Renal cortex interstitium (tissue), 11 donors: ENCODE results near the gene SGSH. TPM values are rescaled to one million over a fixed set of nuclear protein-coding genes. Genes with fewer than 3 reads are reported as not detected.

ENCODE experiments used
- DNase-seq, 11 donors: peaks; one replicate each; pipeline ENCODE4 v3.0.0-alpha.2; 2013; ENCODE audit warnings: low read depth in 9 of 11, low spot score in 4 of 11; ENCODE audit errors: extremely low read depth in 1 of 11
- polyA plus RNA-seq, 3 donors: library from polyadenylated mRNA; unstranded; fragments of 120-200 nt; gene quantifications; one replicate each; pipeline ENCODE4 v1.2.1, GENCODE V29; 2013; ENCODE audit not compliant: insufficient read length in 3 of 3

SGSH gene
- polyA plus RNA-seq, 3 donors = 31.1 to 57.1 (median 37.0) TPM

GRCh38 chr17:80177986-80178595 lies 42.0 kb downstream of the SGSH start:
- no peak for DNase-seq

DNA sequence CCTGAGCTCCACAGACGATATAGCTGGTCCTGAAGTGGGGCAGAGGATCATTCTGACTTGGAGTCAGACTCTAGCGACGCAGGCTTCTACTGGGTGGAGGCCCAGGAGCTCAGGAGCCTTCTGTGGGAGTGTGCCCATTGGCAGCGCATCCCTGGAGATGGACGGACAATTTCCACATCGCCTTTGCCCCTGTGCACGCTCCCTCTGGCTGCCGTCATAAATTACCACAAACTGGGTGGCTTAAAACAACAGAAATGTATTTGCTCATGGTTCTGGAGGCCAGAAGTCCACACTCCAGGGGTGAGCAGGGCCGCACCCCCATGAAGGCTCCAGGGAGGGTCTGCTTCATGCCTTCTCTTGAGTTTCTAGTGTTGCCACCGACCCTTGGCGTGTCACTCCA lies 43.4 kb downstream of the SGSH start:
- DNase-seq = no peak

GRCh38 chr17:80173916-80174315 lies 46.2 kb downstream of the SGSH start:
- DNase-seq = no peak

DNA sequence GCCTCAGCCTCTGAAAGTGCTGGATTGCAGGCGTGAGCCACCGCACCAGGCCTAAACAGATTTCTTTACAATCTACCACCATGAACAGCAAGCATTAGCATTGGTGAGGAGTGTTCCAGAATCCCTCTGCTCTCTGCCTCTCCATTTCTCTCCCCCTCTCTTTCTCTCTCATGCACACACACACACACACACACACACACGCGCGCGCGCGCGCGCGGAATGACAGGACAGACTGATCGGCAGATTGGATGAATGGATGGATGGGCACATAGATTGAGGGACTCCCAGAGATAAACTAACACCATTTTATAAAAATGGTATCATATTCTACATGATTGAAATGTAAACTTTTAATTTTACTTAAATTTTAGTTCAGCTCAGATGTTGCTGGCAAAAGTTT lies 47.0 kb downstream of the SGSH start:
- DNase-seq = no peak

DNA sequence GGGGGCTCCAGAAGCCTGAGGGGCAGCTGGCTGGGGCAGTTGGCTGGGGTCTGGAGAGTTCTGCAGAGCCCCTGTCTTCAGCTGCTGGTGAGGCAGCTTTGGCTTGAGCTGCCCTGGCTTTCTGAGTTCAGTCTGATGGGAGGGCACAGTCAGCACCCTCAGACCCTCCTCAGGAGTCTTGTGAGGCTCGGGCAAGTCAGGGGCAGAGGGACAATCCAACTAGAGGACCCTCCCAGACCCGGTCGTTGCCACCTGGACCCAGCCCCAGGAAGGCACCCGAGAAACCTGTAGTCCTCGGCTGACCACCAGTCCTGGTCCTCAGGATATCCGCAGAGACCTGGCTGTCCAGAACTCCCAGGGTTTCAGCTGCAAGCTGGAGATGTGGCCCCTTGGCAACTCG lies 48.5 kb downstream of the SGSH start:
- DNase-seq = no peak

- DNase-seq = no peak
Observed at GRCh38 chr17:80169784-80170500, 50.2 kb downstream of the SGSH start, which contains the start of gene CARD14. Gene CARD14, plus strand, starts transcription at chr17:80170030. Its CDS starts 11,409 bp downstream, at chr17:80181439.

DNA sequence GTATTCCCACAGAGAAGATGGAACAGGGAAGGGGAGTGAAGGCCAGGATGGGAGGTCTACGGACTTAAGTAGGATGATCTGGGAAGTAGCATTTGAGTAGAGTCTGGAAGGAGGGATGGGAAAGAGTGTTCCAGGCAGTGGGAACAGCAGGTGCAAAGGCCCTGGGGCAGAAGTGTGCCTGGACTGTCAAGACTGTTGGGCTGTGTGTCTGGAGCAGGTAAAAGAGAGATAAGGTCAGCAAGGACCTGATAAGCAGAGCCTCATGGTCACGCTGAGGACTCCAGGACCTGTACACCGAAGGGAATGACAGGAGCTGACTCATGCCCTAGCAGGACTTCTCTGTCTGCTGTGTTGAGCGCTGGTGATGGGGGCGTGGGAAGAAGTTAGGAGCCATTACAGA lies 51.0 kb downstream of the SGSH start:
- DNase-seq = no peak

GRCh38 chr17:80168371-80168770 lies 51.8 kb downstream of the SGSH start:
- DNase-seq = no peak

DNA sequence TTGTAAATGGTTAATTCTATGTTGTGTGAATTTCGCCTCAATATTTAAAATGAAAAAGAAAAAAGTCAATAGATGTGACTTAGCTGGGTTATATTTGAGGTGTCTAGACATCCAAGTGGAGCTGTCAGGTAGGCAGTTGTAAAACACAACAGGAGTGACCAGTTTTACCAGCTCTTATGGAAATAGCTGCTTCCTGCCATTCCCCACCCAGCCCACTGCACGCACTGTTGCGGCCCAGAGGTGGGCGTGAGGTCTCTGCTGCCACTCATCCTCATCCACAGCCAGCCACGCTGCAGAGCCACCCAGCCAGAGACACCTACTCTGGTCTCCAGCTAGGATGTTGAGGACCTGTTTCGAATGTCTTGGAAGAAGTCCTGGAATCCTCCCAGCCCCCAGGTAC lies 53.7 kb downstream of the SGSH start:
- no peak for DNase-seq

- DNase-seq = no peak
Observed at GRCh38 chr17:80164185-80164584, 55.9 kb downstream of the SGSH start.

DNA sequence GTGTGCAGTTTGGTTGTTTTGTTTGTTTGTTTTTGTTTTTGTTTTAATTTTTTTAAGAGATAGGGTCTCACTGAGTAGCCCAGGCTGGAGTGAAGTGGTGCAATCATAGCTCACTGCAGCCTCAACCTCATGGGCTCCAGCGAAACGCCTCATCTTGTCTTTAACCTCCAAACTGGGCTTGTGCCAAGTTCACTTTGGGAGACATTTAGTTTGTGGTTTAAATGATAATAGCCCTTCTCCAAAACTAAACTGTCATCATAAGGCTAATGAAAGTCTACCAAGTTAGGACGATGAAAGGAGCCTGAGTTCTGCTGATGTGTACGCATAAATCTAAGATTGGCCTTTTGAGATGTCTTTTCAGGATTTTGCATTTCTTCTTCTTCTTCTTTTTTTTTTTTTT lies 56.8 kb downstream of the SGSH start:
- DNase-seq = no peak

DNA sequence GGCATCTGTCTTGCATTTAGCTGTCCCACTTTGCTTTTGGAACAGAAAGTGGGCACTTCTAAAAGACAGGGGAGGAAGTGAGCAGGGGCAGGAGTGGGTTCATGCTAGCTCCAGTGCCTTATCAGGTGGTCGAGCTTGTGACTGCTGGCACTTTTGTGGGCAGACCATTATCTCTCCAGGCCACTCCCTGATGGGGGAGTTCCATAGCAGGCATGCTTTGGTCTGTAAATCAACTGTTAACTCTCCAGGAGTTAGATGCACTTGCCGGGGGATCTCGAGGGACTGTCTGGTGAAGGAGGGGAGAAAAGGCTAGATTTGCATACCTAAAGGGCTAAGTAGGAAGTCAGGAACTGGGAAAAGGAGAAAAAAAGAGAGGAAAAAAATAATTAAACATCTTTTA lies 59.6 kb downstream of the SGSH start:
- peak in 1 of 11 donors; percentile 14 for DNase-seq

Other genes starting within 250 kb of the SGSH start
- 10 to 100 TPM; 33.9 to 40.3 (median 40.0) TPM for gene TBC1D16, start 184.5 kb downstream of the SGSH start, polyA plus RNA-seq
- 10 to 100 TPM; 12.1 to 21.6 (median 13.8) TPM for gene CCDC40, start 183.7 kb downstream of the SGSH start, polyA plus RNA-seq
- 10 to 100 TPM; 24.5 to 54.1 (median 42.4) TPM for gene GAA, start 118.8 kb downstream of the SGSH start, polyA plus RNA-seq
- 100 to 1,000 TPM in 2 of 3 donors, 10 to 100 TPM in 1; 95.6 to 122 (median 115) TPM for gene EIF4A3, start 73.2 kb downstream of the SGSH start, polyA plus RNA-seq
- 1 to 10 TPM in 1 of 3 donors, under 1 TPM in 2; 0.75 to 2.3 (median 0.92) TPM for gene CARD14, start 50.3 kb downstream of the SGSH start, polyA plus RNA-seq
- gene SLC26A11, start 94 bp upstream of the SGSH start, polyA plus RNA-seq = 10 to 100 TPM; 22.0 to 33.8 (median 25.1) TPM
- 100 to 1,000 TPM in 1 of 3 donors, 10 to 100 TPM in 2; 62.4 to 112 (median 71.0) TPM for gene RNF213, start 40.5 kb upstream of the SGSH start, polyA plus RNA-seq
- 10 to 100 TPM; 28.7 to 40.9 (median 34.6) TPM for gene ENDOV, start 194.8 kb upstream of the SGSH start, polyA plus RNA-seq